ENCODE data around the gene DSCAML1. TPM values are rescaled to one million over a fixed set of nuclear protein-coding genes. Genes with fewer than 3 reads are reported as not detected.
A peak's percentile ranks its signal among the peaks of the same experiment; 100 is the strongest.

DSCAML1 gene
- total RNA-seq, 1 experiment from 2014 or later = not detected

DNA sequence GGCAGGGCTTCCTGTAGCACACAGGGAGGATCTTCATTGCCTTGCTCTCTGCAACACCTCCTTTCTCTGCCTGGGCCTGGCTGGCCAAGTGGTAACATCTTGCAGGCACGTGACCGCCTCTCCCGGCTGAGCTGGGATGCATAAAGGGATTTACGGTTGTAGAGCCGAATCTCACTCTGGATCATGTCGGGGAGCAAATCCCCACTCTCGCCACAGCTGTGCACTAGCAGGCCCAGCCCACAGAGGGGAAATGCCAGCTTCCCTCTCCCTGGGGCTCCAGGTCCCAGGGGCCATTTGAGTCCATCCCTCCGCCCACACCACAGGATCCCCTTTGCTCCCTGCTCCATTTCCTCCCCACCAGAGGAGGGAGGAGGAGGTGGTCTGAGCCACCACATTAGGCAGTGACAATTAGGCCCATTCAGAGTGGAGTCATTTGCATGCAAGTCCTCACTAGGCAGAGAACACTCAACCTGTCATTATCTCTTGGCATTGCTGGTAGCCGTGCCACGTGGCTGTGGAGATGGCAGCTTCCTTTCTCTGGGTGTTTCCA is 196.7 kb downstream of the DSCAML1 start:
- no peaks in the 10 kb centered on the region for H3K36me3 ChIP-seq (ENCODE audit: low read depth, low read length)
- no peaks in the 10 kb centered on the region for H3F3A ChIP-seq (ENCODE audit: low read length, unreplicated experiment)
- H3K27me3 ChIP-seq (ENCODE audit: low read length) = peaks cover 83% of the 10 kb centered on the region
- no peaks in the 10 kb centered on the region for H3K79me2 ChIP-seq (ENCODE audit: low read length)
- ChIA-PET POLR2A (ENCODE audit: unreplicated experiment) (no interaction called here), CTCF (no interaction called here)
- no TSS peak for BruUV-seq (replicated peaks)
- H3K4me3 ChIP-seq (ENCODE audit: low read length) = no peak overlapping the region
- no peak for DNase-seq
- H4K20me1 ChIP-seq (ENCODE audit: low read length) = no peaks in the 10 kb centered on the region
- no peaks in the 10 kb centered on the region for H3K9me2 ChIP-seq (replicated peaks; ENCODE audit: low read length)
- no peaks in the 10 kb centered on the region for H3K9me3 ChIP-seq (ENCODE audit: low read length)
- H3K9ac ChIP-seq (ENCODE audit: low read length) = no peak overlapping the region
- H2AFZ ChIP-seq (ENCODE audit: low read length) = no peak overlapping the region
- intact Hi-C loops (cut with micrococcal nuclease) = no loop called here
- no peak overlapping the region for H3K27ac ChIP-seq (ENCODE audit: low read length)
- ATAC-seq = no peak
- TF ChIP-seq EZH2 (IDR thresholded peaks at IDR 0.05; ENCODE audit: low read length, unreplicated experiment) (no peak), EZH2phosphoT487 (IDR thresholded peaks at IDR 0.05; ENCODE audit: borderline replicate concordance, low read length) (no peak)
- TF ChIP-seq, protein P1, sequence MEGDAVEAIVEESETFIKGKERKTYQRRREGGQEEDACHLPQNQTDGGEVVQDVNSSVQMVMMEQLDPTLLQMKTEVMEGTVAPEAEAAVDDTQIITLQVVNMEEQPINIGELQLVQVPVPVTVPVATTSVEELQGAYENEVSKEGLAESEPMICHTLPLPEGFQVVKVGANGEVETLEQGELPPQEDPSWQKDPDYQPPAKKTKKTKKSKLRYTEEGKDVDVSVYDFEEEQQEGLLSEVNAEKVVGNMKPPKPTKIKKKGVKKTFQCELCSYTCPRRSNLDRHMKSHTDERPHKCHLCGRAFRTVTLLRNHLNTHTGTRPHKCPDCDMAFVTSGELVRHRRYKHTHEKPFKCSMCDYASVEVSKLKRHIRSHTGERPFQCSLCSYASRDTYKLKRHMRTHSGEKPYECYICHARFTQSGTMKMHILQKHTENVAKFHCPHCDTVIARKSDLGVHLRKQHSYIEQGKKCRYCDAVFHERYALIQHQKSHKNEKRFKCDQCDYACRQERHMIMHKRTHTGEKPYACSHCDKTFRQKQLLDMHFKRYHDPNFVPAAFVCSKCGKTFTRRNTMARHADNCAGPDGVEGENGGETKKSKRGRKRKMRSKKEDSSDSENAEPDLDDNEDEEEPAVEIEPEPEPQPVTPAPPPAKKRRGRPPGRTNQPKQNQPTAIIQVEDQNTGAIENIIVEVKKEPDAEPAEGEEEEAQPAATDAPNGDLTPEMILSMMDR (conservative IDR thresholded peaks at IDR 0.05; ENCODE audit: low read depth, low read length) = no peak
- no peaks in the 10 kb centered on the region for H3K4me1 ChIP-seq (ENCODE audit: insufficient read depth, low read length)
- H3K4me2 ChIP-seq (ENCODE audit: low read length) = no peak overlapping the region

DNA sequence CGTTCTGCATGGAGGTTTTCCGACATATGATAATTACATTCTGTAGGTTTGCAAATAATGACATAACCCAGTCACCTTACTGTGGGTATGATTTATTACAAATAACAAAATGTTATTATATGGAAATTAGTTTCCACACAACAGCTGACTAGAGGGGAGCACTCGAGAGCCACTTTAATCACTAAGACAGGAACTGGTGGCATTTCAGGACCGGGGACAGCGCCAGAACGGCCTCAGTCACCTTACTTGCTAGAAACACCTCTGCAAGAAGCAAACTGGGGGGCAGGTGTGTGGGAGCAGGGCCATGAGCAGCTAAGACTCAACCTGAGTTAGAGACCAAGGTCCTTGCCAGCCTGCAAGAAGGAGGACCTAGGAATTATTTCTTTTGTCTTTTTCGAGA is 199.9 kb downstream of the DSCAML1 start:
- Histone ChIP-seq H3K9me3 (ENCODE audit: low read length) (no peaks in the 10 kb centered on the region), H3K27ac (ENCODE audit: low read length) (no peak overlapping the region), H3K9ac (ENCODE audit: low read length) (no peak overlapping the region), H3K4me3 (ENCODE audit: low read length) (no peak overlapping the region), H2AFZ (ENCODE audit: low read length) (no peak overlapping the region), H3K9me2 (replicated peaks; ENCODE audit: low read length) (no peaks in the 10 kb centered on the region), H3K36me3 (ENCODE audit: low read depth, low read length) (no peaks in the 10 kb centered on the region), H3K4me1 (ENCODE audit: insufficient read depth, low read length) (no peaks in the 10 kb centered on the region), H3K27me3 (ENCODE audit: low read length) (peaks cover 82% of the 10 kb centered on the region), H3F3A (ENCODE audit: low read length, unreplicated experiment) (no peaks in the 10 kb centered on the region), H3K79me2 (ENCODE audit: low read length) (no peaks in the 10 kb centered on the region), H3K4me2 (ENCODE audit: low read length) (no peak overlapping the region), H4K20me1 (ENCODE audit: low read length) (no peaks in the 10 kb centered on the region)
- BruUV-seq (replicated peaks) = no TSS peak
- ChIA-PET POLR2A (ENCODE audit: unreplicated experiment) (no interaction called here), CTCF (no interaction called here)
- no peak for ATAC-seq
- intact Hi-C loops (cut with micrococcal nuclease) = no loop called here
- DNase-seq = peak; percentile 56
- TF ChIP-seq EZH2 (IDR thresholded peaks at IDR 0.05; ENCODE audit: low read length, unreplicated experiment) = no peak
- no peak for TF ChIP-seq EZH2phosphoT487 (IDR thresholded peaks at IDR 0.05; ENCODE audit: borderline replicate concordance, low read length)
- TF ChIP-seq, protein P1 (conservative IDR thresholded peaks at IDR 0.05; ENCODE audit: low read depth, low read length) = no peak

DNA sequence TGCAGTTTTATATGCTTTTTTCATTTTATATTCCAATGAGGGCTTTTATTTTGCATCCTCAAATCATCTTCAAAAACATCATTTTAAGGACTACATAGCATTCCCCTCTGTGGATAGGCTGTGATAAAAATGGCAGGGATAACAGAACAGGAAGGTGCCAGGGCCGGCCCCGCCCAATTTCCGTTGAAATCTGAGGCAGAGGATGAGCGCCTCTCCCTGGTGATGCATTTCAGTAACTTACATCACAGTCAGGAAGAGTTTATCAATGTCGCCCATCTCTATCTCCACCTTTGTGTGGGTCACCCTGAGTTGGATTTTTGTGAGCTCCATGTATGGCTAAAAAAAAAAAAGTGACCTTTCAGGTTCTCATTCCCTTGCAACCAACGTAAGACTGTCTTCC is 201.6 kb downstream of the DSCAML1 start:
- TF ChIP-seq EZH2 (IDR thresholded peaks at IDR 0.05; ENCODE audit: low read length, unreplicated experiment) = no peak
- TF ChIP-seq, protein P1 (conservative IDR thresholded peaks at IDR 0.05; ENCODE audit: low read depth, low read length) = peak; percentile 22; the same call in 1 of the 2 replicates
- H3K4me3 ChIP-seq (ENCODE audit: low read length) = no peak overlapping the region
- DNase-seq (no peak), ATAC-seq (no peak)
- no peaks in the 10 kb centered on the region for H3K4me1 ChIP-seq (ENCODE audit: insufficient read depth, low read length)
- no peaks in the 10 kb centered on the region for H3K36me3 ChIP-seq (ENCODE audit: low read depth, low read length)
- ChIA-PET POLR2A (ENCODE audit: unreplicated experiment) (interaction anchor here (0.6 to 0.7 kb wide), 2 partner anchors 392 to 822 kb away, joined by 3 read pairs; partner anchors contain the start of gene BUD13), CTCF (no interaction called here)
- peaks cover 83% of the 10 kb centered on the region for H3K27me3 ChIP-seq (ENCODE audit: low read length)
- no peaks in the 10 kb centered on the region for H3K9me3 ChIP-seq (ENCODE audit: low read length)
- intact Hi-C loops (cut with micrococcal nuclease) = no loop called here
- BruUV-seq (replicated peaks) = no TSS peak
- no peaks in the 10 kb centered on the region for H4K20me1 ChIP-seq (ENCODE audit: low read length)
- H2AFZ ChIP-seq (ENCODE audit: low read length) = no peak overlapping the region
- H3K9me2 ChIP-seq (replicated peaks; ENCODE audit: low read length) = no peaks in the 10 kb centered on the region
- no peaks in the 10 kb centered on the region for H3K79me2 ChIP-seq (ENCODE audit: low read length)
- H3K9ac ChIP-seq (ENCODE audit: low read length) = no peak overlapping the region
- no peak overlapping the region for H3K27ac ChIP-seq (ENCODE audit: low read length)
- no peaks in the 10 kb centered on the region for H3F3A ChIP-seq (ENCODE audit: low read length, unreplicated experiment)
- no peak overlapping the region for H3K4me2 ChIP-seq (ENCODE audit: low read length)
